GM12878 (cell line): ENCODE measurements around the gene ZNF140. TPM values are rescaled to one million over a fixed set of nuclear protein-coding genes. Genes with fewer than 3 reads are reported as not detected.

ENCODE experiments used
- ATAC-seq: fragments of 200-7000 bp; cut with Tn5 transposase; 3 replicates; pipeline ENCODE4 v1.9.1; 2020; ENCODE audit warnings: mild to moderate bottlenecking, moderate library complexity
- BruUV-seq: library from RNA; stranded (reverse); fragments of 400-500 nt; replicated peaks from 2 replicates; lab custom pipeline; 2021; lab: Mats Ljungman, UMichigan
- CTCF ChIA-PET: fragments of 300-600 bp; sonication (Branson Sonifier 250); formaldehyde crosslinking; extraction: SDS; loops from one replicate; lab custom pipeline; 2021; ENCODE audit warnings: inconsistent platforms; lab: Yijun Ruan, JAX
- POLR2A ChIA-PET: fragments of 350-600 bp; formaldehyde crosslinking; extraction: SDS; loops from one replicate; lab custom pipeline; 2021; ENCODE audit warnings: inconsistent platforms; lab: Charles Lee
- RAD21 ChIA-PET: fragments of 300-600 bp; sonication (Branson Sonifier 250); formaldehyde crosslinking; loops from one replicate; lab custom pipeline; 2023; ENCODE audit warnings: antibody characterized with exemption; ENCODE audit not compliant: unreplicated experiment; lab: Charles Lee
- SMC1A ChIA-PET: fragments of 300-600 bp; sonication (Branson Sonifier 250); formaldehyde crosslinking; loops from one replicate; lab custom pipeline; 2023; ENCODE audit not compliant: unreplicated experiment, uncharacterized antibody; lab: Charles Lee
- DNase-seq: peaks from one replicate; pipeline ENCODE4 v3.0.0-alpha.2; 2011; ENCODE audit warnings: low read depth, low spot score
- FAIRE-seq: peaks from 3 replicates; lab custom pipeline; 2011; peaks lifted over from hg19 to GRCh38; lab: Jason Lieb, UNC
- H2AFZ ChIP-seq: 2 replicates; pipeline ENCODE4 v1.6.0; 2011; ENCODE audit warnings: low read depth, low read length, control low read depth; ENCODE audit not compliant: control insufficient read depth
- H3K27ac ChIP-seq: 2 replicates; pipeline ENCODE4 v1.5.1; 2011; ENCODE audit warnings: control low read depth; ENCODE audit not compliant: control insufficient read depth, insufficient read depth
- H3K27me3 ChIP-seq, 2 experiments: replicated peaks in 1 of 2; 2 replicates each; pipeline versions ENCODE4 v1.6.0 to v1.6.1; 2011; ENCODE audit warnings: low read length in 1 of 2; ENCODE audit not compliant: control insufficient read depth in 2 of 2, insufficient read depth in 2 of 2
- H3K36me3 ChIP-seq, 2 experiments: 2 replicates each; pipeline ENCODE4 v1.5.1; 2011; ENCODE audit warnings: low read length in 1 of 2; ENCODE audit not compliant: control insufficient read depth in 2 of 2, insufficient read depth in 2 of 2
- H3K4me1 ChIP-seq: 2 replicates; pipeline ENCODE4 v1.6.1; 2011; ENCODE audit warnings: mild to moderate bottlenecking, low read length, moderate library complexity, mixed read lengths; ENCODE audit not compliant: control insufficient read depth, insufficient read depth
- H3K4me2 ChIP-seq: 2 replicates; pipeline ENCODE4 v1.6.0; 2011; ENCODE audit warnings: control low read depth; ENCODE audit not compliant: control insufficient read depth, insufficient read depth
- H3K4me3 ChIP-seq: fragments of 200-600 bp; sonication (generic); 2 replicates; pipeline ENCODE4 v1.5.1; 2016
- H3K79me2 ChIP-seq: 2 replicates; pipeline ENCODE4 v1.6.0; 2011; ENCODE audit warnings: low read length; ENCODE audit not compliant: control insufficient read depth, insufficient read depth
- H3K9ac ChIP-seq: 2 replicates; pipeline ENCODE4 v1.8.0; 2011; ENCODE audit warnings: low read length, control low read depth, mixed read lengths; ENCODE audit not compliant: control insufficient read depth, insufficient read depth
- H3K9me3 ChIP-seq: replicated peaks from 3 replicates; pipeline ENCODE4 v1.5.1; 2011; ENCODE audit warnings: mild to moderate bottlenecking, low read length; ENCODE audit not compliant: control insufficient read depth, insufficient read depth
- H4K20me1 ChIP-seq: 2 replicates; pipeline ENCODE4 v1.6.0; 2011; ENCODE audit not compliant: control insufficient read depth, insufficient read depth
- CREB1 ChIP-seq: IDR thresholded peaks from 2 replicates; pipeline ENCODE4 v1.6.1; 2012; ENCODE audit warnings: low read depth, mild to moderate bottlenecking, inconsistent platforms
- LARP7 ChIP-seq: fragments of 450-650 bp; IDR thresholded peaks from 2 replicates; pipeline ENCODE4 v1.6.1; 2017; ENCODE audit warnings: mild to moderate bottlenecking
- MAX ChIP-seq: IDR thresholded peaks from 2 replicates; pipeline ENCODE4 v1.6.1; 2012; ENCODE audit warnings: low read depth, low read length, improper control_type of control experiment
- NR2F1 ChIP-seq: fragments of 450-650 bp; conservative IDR thresholded peaks from 2 replicates; pipeline ENCODE4 v1.6.1; 2017; ENCODE audit warnings: mild to moderate bottlenecking
- NRF1 ChIP-seq: conservative IDR thresholded peaks from 2 replicates; pipeline ENCODE4 v1.6.1; 2011; ENCODE audit warnings: mild to moderate bottlenecking, low read depth, low read length, improper control_type of control experiment
- POLR2A ChIP-seq: IDR thresholded peaks from 2 replicates; pipeline ENCODE4 v1.6.1; 2011; ENCODE audit warnings: low read depth, mild to moderate bottlenecking, low read length
- POU2F2 ChIP-seq: IDR thresholded peaks from 3 replicates; pipeline ENCODE4 v1.6.1; 2011; ENCODE audit warnings: low read depth, mild to moderate bottlenecking, low read length, borderline replicate concordance
- SMC3 ChIP-seq: IDR thresholded peaks from 2 replicates; pipeline ENCODE4 v1.6.1; 2011; ENCODE audit warnings: low read length, improper control_type of control experiment, borderline replicate concordance
- STAT3 ChIP-seq: IDR thresholded peaks from 2 replicates; pipeline ENCODE4 v1.6.1; 2011; ENCODE audit warnings: low read depth, low read length, improper control_type of control experiment
- TAF1 ChIP-seq: IDR thresholded peaks from 2 replicates; pipeline ENCODE4 v1.6.1; 2011; ENCODE audit warnings: mild to moderate bottlenecking, low read depth, low read length, borderline replicate concordance
- ZZZ3 ChIP-seq: IDR thresholded peaks from 2 replicates; pipeline ENCODE4 v1.6.1; 2011; ENCODE audit warnings: low read depth; ENCODE audit not compliant: control insufficient read depth, insufficient read length
- WGBS: methylation state at CpG from one replicate; pipeline ENCODE4 v1.1.6; 2016; ENCODE audit warnings: low lambda C conversion rate; ENCODE audit not compliant: insufficient replicate concordance, insufficient coverage; ENCODE audit errors: missing lambda C conversion rate; 5-methylcytosine and 5-hydroxymethylcytosine counted together
- in situ Hi-C: fragments of 300-500 bp; cut with MboI; formaldehyde crosslinking; loops from 9 replicates; pipeline ENCODE4 v1.14.3; 2018; ENCODE audit warnings: mixed read lengths
- intact Hi-C: fragments of 100-400 bp; cut with micrococcal nuclease; formaldehyde crosslinking; loops from one replicate; pipeline ENCODE4 v1.14.2; 2022; ENCODE audit not compliant: unreplicated experiment
- polyA plus RNA-seq, 11 experiments: library from polyadenylated mRNA; depleted of rRNA in 4 of 11; unstranded in 6 of 11; stranded (reverse) in 5 of 11; fragments of >200 nt; fragmentation: Nextera tagmentation in 4 of 11; fragmentation: Illumina TruSeq in 1 of 11; extraction: Ambion mirVana in 4 of 11; extraction: Trizol in 1 of 11; gene quantifications; 1 replicate in 1 of 11; 2 replicates in 10 of 11; pipeline versions ENCODE4 v1.2.1 to v1.2.3, GENCODE V29; 2011 to 2016; ENCODE audit warnings: inconsistent platforms in 2 of 11, missing spikeins in 2 of 11, low read depth in 1 of 11
- total RNA-seq, 4 experiments: library from RNA; depleted of rRNA in 3 of 4; stranded (reverse); fragments of >200 nt in 3 of 4; fragmentation: Illumina TruSeq in 1 of 4; extraction: Trizol in 1 of 4; gene quantifications; 2 replicates each; pipeline versions ENCODE4 v1.2.1 to v1.2.3, GENCODE V29; 2013 to 2021

ZNF140 gene
- total and polyA plus RNA-seq, 10 of the 15 experiments (the other 5 are each of a cell fraction or from before 2014, with no cell fraction given) = 6.8 to 21.2 (median 14.7) TPM

- Histone ChIP-seq H3K4me3 (no peak overlapping the region), H3K9me3 (peaks cover 79% of the 10 kb centered on the region), H3K9ac (no peak overlapping the region), H3K4me2 (no peak overlapping the region), H3K27ac (no peak overlapping the region)
- SMC1A ChIA-PET = no interaction called here
- intact Hi-C loops = no loop called here
- CTCF ChIA-PET = no interaction called here
- POLR2A ChIA-PET = interaction anchor here (0.6 kb wide), 1 partner anchor 57 kb away, joined by 3 read pairs; no protein-coding TSS in a partner anchor
- 97% methylated on average over 3 of the region's 3 CpGs for WGBS
- RAD21 ChIA-PET = no interaction called here
- no TSS peak for BruUV-seq
- TF ChIP-seq NR2F1 (no peak), STAT3 (no peak), ZZZ3 (no peak), SMC3 (no peak), LARP7 (no peak)
- TF ChIP-seq, all 136 proteins: peak for 0
- H4K20me1 ChIP-seq = no peaks in the 10 kb centered on the region
- H2AFZ ChIP-seq = no peak overlapping the region
- no peaks in the 10 kb centered on the region for H3K27me3 ChIP-seq
- no peaks in the 10 kb centered on the region for H3K79me2 ChIP-seq
- H3K36me3 ChIP-seq = peaks cover 10 to 52% of the 10 kb centered on the region in 2 experiments
- in situ Hi-C loops = no loop called here
- DNase-seq = no peak
- FAIRE-seq = no peak
- ATAC-seq = no peak
- no peaks in the 10 kb centered on the region for H3K4me1 ChIP-seq
Measured at GRCh38 chr12:133046698-133047097, 34.0 kb upstream of the ZNF140 start.

GRCh38 chr12:133057446-133057845 is 23.3 kb upstream of the ZNF140 start:
- Histone ChIP-seq H4K20me1 (no peaks in the 10 kb centered on the region), H3K27ac (no peak overlapping the region), H3K4me2 (no peak overlapping the region), H3K9ac (no peak overlapping the region), H3K36me3 (peaks cover 0 to 11% of the 10 kb centered on the region in 2 experiments; a peak in 2 of 4 replicates), H2AFZ (no peak overlapping the region), H3K27me3 (no peaks in the 10 kb centered on the region), H3K79me2 (no peaks in the 10 kb centered on the region), H3K9me3 (peaks cover 70% of the 10 kb centered on the region), H3K4me1 (no peaks in the 10 kb centered on the region), H3K4me3 (no peak overlapping the region)
- DNase-seq (no peak), ATAC-seq (no peak), FAIRE-seq (no peak)
- intact Hi-C loops = no loop called here
- ChIA-PET POLR2A (no interaction called here), CTCF (no interaction called here), SMC1A (interaction anchor here (1.5 kb wide), 1 partner anchor 19 kb away, joined by 6 read pairs; no protein-coding TSS in a partner anchor), RAD21 (no interaction called here)
- in situ Hi-C loops = no loop called here
- TF ChIP-seq CREB1 = no peak
- TF ChIP-seq NRF1 = no peak
- TF ChIP-seq POU2F2 = no peak
- no peak for TF ChIP-seq MAX
- no peak for TF ChIP-seq TAF1
- no peak for TF ChIP-seq POLR2A
- BruUV-seq = TSS peak; percentile 10
- 89% methylated on average over 5 of the region's 5 CpGs for WGBS
